GM21390 (cell line): Measurements from ENCODE around the gene VAV2.

ENCODE experiments used
- ATAC-seq: cut with Tn5 transposase; IDR thresholded peaks from one replicate; pipeline ENCODE4 v1.9.1; 2021; ENCODE audit not compliant: unreplicated experiment

Gene VAV2

GRCh38 chr9:133953621-133953975, 38.5 kb downstream of the VAV2 start:
- no peak for ATAC-seq

DNA sequence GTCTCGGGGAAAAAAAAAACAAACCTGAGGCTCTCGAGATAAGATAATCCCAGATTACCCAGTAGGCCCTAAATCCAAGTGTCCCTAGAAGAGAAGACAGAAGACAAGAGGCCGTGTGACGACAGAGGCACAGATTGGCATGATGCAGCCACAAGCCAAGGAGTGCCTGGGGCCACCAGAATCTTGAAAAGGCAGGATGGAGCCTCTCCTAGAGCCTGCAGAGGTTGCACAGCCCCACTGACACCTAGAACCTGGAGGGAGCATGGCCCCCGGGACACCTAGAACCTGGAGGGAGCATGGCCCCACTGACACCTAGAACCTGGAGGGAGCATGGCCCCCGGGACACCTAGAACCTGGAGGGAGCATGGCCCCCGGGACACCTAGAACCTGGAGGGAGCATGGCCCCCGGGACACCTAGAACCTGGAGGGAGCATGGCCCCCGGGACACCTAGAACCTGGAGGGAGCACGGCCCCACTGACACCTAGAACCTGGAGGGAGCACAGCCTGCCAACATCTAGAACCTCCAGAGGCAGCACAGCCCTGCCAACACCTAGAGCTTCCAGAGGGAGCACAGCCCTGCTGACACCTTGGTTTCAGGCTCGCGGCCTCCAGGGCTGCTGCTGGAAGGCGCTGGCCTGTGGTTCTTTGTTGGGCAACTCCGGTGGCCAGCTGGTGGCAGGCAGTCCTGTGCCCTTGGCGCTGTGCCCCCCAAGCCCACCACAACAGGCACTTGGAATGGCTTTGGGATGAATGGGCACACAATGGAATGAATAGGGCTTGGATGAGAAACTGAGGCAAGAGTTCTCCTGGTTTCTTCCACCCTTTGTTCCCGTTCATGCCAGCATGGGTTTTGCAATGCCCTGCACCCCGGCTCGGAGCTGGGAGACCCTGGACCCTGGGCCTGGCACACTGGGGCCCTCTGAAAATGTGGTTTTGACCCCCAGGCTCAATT, 39.2 kb downstream of the VAV2 start:
- no peak for ATAC-seq

- ATAC-seq: no peak
These were observed 40.9 kb downstream of the VAV2 start for GRCh38 chr9:133951265-133951664.

DNA sequence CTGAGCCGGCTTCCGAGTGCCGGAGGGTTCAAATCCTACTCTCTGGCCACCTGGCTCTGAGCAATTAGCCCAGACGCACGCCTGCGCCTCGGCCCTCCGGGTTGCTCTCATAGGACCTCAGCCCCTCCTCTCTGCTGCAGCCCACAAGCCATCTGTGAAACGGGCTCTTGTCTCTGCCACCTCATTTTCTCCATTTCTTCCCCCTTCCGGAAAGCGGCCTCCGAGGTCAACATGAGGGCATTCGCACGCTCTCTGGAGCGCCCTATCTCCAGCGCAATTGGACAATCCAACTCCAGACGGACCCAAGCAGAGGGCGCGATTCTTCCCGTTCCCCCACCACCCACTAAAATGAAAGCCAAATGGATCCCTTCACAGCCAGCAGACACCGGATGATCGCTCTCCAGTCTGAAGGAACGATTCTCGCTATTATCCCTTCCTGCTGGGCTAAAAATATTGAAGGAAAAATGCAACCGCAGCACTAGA, 41.5 kb downstream of the VAV2 start:
- no peak for ATAC-seq

DNA sequence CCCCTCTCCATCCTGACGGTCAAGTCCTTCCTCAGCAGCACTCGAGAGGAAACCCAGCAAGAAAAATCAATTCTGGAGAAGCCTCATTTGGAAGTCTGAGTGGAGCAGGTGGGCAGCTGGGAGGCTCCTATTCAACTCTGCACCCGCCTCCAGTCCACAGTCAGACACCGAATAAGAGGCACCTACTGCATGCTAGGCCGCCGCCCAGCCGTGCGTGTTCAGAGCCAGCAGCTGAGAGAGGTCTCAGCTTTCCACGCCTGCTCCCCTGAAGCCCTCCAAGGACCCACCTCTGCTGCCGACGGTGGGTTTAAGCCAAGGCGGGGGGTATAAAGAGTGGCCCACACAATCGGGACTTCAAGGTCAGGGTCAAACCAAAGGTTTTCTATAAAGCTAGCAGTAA, 41.9 kb downstream of the VAV2 start:
- ATAC-seq: no peak

GRCh38 chr9:133949486-133950061, 42.5 kb downstream of the VAV2 start:
- ATAC-seq: no peak

DNA sequence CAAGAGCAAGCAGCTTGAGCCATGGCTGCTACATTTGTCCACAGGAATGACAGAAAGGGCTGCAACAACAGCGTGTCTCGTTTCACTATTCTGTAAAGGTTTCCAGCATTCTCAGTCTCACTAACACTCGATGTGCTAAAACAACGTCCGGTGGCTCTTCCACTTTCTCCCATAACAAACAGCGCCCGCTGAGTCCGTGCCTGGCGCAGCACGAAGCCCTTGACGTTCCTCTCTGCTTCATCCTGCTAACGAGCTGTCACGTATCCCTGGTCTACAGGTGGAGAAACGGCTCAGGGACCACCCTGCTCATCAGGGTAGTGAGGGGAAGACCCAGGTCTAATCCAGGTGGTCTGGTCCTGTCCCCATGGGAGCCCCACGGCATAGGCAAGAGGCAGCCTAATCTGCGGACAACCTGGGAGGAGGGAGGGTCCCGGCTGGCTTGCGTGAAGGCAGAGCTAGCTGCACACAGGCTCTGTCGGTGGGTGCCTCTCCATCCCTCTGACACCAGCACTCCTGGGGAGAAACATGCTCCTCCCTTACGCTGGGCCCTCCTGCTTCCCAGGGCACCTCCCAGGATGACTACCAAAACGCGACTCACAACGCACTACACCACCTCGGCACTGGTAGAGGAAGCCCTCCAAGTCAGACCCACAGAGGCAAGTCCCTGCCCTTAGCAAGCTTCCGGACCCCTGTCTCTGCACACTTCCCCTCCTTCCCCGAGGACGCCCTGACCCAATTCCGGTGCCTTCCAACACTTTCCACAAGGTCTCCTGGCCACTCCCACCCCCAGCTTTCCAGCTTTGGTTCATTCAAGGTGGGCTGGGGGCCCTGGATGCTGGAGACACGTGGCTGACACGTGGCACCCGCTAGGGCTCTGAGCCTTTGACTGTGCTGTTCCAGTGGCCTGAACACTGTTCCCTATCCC, 43.3 kb downstream of the VAV2 start:
- ATAC-seq: no peak

- no peak for ATAC-seq
These were observed 44.0 kb downstream of the VAV2 start for GRCh38 chr9:133948131-133948530.

- ATAC-seq: no peak
These were observed 45.2 kb downstream of the VAV2 start for GRCh38 chr9:133946840-133947486.

DNA sequence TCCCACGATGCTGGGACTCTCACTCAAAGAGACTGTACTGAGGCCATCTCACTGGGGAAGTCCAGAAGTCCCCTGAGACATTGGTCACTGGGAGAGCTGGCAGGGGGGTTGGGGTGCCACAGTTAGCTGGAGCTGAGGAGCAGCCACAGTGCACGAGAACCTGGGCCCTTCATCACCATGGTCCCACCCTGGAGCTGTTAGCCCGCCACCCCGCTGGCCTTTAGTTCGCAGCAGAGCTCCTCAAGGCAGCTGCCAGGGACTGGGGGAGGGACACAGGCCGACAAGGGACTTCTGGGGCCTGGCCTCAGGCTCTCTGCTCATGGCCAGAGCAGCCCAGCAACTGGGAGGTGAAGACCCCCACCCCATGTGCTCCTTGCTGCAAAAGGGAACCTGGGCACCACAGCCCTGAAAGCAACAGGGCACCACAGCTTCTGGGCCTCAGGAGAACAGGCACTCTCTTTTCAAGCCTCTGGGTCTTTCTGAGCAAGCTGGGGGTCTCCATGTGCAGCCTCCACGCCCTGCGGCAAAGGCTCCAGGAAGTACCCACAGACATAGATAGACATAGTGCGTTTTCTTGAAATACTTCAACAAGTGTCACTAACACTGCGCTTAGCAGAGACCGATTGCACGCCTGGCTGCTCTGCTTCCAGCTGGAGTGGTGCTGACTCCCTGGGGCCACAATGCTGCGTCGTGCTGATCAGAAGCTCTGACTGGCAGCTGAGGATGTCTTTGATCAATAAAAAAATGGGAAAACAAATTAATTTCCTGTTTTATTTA, 46.0 kb downstream of the VAV2 start:
- peak; percentile 45 for ATAC-seq

DNA sequence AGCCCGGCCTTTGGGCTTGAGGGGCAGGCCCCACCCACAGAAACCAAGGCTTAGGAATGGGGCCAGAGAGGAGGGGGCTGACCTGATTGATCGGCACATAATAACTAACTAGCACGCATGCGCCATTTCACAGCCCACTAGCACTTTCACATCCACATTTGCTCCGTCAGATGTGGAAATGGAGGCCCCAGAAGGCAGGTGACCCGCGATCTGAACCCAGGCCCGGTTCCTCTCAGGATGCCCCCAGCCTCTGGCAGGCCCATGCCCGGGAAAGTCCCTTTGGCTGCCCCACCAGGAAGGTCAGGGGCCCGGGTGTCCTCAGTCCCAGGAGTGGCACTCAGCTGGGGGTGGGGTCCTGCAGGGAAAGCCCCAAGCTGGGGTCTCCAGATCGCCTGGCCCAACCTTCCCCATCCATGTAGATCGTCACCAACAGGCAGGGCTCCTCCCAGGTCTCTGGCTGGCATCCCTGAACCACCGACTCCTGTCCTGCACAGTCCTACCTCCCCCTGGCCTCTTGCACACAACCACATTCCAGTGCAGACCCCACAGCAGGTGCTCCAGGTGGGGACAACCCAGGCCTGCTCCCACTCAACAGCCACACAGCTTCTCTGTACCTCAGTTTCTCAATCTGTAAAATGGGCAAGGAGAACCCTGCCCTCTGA, 46.7 kb downstream of the VAV2 start:
- ATAC-seq: peak; percentile 50

DNA sequence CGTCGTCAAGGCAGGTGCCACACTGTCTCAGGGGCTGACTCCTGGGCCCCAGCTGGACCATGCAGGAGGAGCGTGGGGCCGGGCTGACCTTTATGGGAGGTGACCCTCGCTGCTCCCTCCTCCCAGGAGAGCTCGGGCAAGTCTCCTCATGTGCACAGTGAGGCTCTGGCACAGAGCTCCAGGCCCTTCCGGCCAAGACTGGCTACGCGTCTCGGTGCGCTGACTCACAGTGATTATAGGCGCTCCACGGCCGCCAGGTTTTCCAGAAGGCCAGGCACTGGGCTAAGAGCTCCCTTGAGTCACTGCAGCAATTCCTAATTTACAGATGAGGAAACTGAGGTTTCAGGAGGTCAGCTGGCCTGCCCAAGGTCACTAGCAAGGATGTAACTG, 47.4 kb downstream of the VAV2 start:
- no peak for ATAC-seq

- no peak for ATAC-seq
These were observed 48.1 kb downstream of the VAV2 start for GRCh38 chr9:133943781-133944745.

DNA sequence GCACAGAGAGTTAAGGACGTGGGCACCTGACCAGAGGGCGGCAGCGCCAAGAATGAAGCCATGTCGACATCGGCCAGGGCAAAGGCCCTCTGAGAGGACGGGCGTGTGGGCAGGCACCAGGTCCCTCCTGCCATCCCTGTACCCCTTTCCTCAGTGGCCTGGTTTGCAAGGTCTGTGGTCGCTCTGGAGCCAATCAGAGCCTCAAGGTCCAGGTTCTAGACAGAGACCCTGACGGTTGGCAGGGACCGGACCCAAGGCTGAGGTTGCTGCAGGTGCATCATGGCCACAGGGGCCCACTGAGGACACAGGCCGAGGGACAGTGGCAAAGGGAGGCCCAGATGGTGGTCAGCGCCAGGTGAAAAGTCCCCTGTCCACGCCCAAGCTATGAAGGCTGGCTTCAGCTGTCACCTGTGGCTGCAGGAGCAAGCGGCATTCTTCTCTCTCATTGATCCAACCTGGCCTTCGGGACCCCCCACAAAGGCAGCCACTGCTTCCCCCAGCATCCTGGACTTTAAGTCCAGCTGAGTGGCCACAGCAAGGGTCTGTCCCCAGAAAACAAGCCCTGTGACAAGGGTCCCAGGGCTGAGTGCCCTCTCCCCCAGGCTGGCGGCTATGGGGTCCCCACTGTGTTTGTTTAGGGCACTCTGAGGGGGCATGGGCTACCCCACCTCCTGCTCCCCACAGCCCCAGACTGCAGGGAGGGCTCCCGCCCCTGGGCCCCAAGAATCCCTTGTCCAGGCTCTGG, 48.9 kb downstream of the VAV2 start:
- ATAC-seq: no peak

DNA sequence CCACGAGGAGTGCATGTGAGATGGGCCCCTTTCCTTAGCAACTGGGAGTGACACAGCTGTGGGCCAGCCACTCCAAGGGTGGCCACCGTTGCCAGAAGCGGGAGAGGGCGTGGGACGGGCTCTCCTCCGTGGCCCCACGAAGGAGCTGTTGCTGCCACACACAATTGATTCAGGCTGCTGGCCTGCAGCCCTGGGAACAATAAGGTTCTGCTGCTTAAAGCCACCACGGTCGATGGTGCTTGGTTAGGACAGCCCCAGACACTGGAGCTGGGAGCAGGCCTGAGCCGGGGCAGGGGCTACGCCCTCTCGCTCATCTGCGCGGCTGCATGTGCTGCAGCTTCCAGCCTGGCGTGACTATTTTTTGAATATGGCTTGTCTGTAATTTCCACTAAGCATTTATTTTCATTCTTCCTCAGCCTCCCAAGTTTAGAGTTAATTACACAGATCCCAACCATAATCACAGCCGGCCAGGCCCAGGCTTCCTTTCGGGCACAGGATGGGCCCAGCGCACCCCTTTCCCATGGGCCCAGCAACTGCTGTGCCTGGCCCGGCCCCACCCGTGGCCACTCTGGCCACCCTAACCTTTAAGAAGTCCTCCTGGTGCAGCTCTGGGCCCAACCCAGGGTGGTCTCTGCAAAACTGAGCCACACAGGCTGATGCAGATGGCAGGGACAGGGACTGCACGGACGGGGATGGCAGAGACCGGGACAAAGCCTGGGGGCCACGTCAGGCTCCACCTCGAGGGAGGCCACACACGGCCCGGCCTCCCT, 49.7 kb downstream of the VAV2 start:
- no peak for ATAC-seq

- ATAC-seq: no peak
These were observed 52.3 kb downstream of the VAV2 start for GRCh38 chr9:133939845-133940244.

GRCh38 chr9:133939171-133939785, 52.8 kb downstream of the VAV2 start:
- no peak for ATAC-seq
